22Rv1 (cell line): Measurements from ENCODE around the gene ZNF396.

Experiments
- CTCF ChIP-seq: fragments of 450-650 bp; IDR thresholded peaks from 2 replicates; pipeline ENCODE4 v1.5.1; 2017; ENCODE audit warnings: mild to moderate bottlenecking
- ZFX ChIP-seq: fragments of 450-650 bp; IDR thresholded peaks from 2 replicates; pipeline ENCODE4 v1.6.1; 2017; ENCODE audit warnings: antibody characterized with exemption, borderline replicate concordance

GRCh38 chr18:35415511-35416073 is 38.5 kb upstream of the ZNF396 start:
- no peak for TF ChIP-seq CTCF
- TF ChIP-seq ZFX = no peak
